Measurements from ENCODE around the gene FAM187B. TPM values are rescaled to one million over a fixed set of nuclear protein-coding genes. Genes with fewer than 3 reads are reported as not detected.

FAM187B gene
- total and polyA plus RNA-seq, 2 of the 8 experiments (the other 6 are each of a cell fraction or from before 2014, with no cell fraction given): not detected

DNA sequence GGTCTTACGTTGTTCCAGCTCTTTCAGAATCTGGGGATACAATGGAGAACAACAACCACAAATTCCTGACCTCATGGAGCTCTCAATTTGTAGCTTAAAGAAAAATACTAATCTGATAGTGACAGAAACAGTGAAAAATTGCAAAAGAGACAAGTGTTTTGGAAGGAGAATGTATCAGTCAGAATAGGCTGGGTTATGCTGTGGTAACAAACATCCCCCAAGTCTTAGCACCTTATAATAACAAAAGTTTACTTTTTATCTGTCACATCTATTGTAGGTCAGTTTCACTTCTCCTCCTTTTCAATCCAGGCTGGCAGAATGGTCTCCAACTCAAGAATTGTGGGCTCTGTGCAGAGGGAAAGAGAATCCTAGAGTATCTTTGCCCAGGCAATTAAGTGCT, 9.5 kb downstream of the FAM187B start:
- Histone ChIP-seq H3K4me2 (ENCODE audit: insufficient read depth in 1 of 2, low read depth in 2 of 2, low read length in 2 of 2) (no peak overlapping the region), H2BK12ac (ENCODE audit: low read depth, low read length) (no peak overlapping the region), H3K18ac (ENCODE audit: extremely low read depth, low read length) (no peak overlapping the region), H2BK5ac (ENCODE audit: low read depth, low read length) (no peak overlapping the region), H4K5ac (ENCODE audit: insufficient read length, low read depth, low read length) (no peak overlapping the region), H3K27ac (ENCODE audit: low read depth, low read length) (no peak overlapping the region), H3K56ac (replicated peaks; ENCODE audit: insufficient read length, low read depth, low read length) (no peak overlapping the region), H2AFZ (ENCODE audit: low read length) (no peak overlapping the region), H4K8ac (ENCODE audit: extremely low read depth, insufficient read depth, low read length) (no peak overlapping the region), H4K20me1 (replicated peaks in 1 of 2; ENCODE audit: control insufficient read depth in 1 of 2, insufficient read depth in 2 of 2, low read length in 2 of 2) (no peaks in the 10 kb centered on the region), H2AK5ac (ENCODE audit: low read depth, low read length) (peak overlapping the region; percentile 19; the same call in 1 of the 2 replicates), H3K9me3 (ENCODE audit: insufficient read depth in 2 of 2, low read depth in 1 of 2, low read length in 1 of 2) (peaks cover 4 to 14% of the 10 kb centered on the region in 2 experiments), H3K23ac (ENCODE audit: insufficient read length) (no peak overlapping the region), H3K27me3 (replicated peaks in 1 of 4; ENCODE audit: control insufficient read depth in 3 of 4, extremely low read depth in 1 of 4, insufficient read depth in 3 of 4, low read length in 3 of 4) (no peaks in the 10 kb centered on the region), H3K14ac (ENCODE audit: insufficient read length) (no peak overlapping the region), H3K23me2 (ENCODE audit: low read depth, low read length) (no peaks in the 10 kb centered on the region), H2BK20ac (ENCODE audit: low read length) (peak overlapping the region; percentile 61; the same call in 1 of the 2 replicates), H3K36me3 (ENCODE audit: control insufficient read depth in 2 of 4, insufficient read depth in 4 of 4, low read length in 3 of 4) (no peaks in the 10 kb centered on the region), H3K9ac (replicated peaks in 1 of 4; ENCODE audit: extremely low read depth in 1 of 4, low read depth in 3 of 4, low read length in 3 of 4) (no peak overlapping the region), H3K4ac (replicated peaks; ENCODE audit: insufficient read length, low read depth, low read length) (no peak overlapping the region), H3K79me2 (ENCODE audit: control insufficient read depth in 1 of 2, insufficient read depth in 2 of 2, low read length in 2 of 2) (no peaks in the 10 kb centered on the region), H3K4me1 (replicated peaks in 1 of 4; ENCODE audit: control insufficient read depth in 3 of 4, insufficient read depth in 4 of 4, low read length in 3 of 4) (no peaks in the 10 kb centered on the region), H2BK15ac (ENCODE audit: low read length) (no peak overlapping the region), H3K79me1 (ENCODE audit: low read depth, low read length) (no peaks in the 10 kb centered on the region), H4K91ac (replicated peaks; ENCODE audit: insufficient read length, low read length) (no peak overlapping the region), H3K4me3 (ENCODE audit: extremely low read depth in 1 of 4, insufficient read depth in 2 of 4, low read depth in 3 of 4, low read length in 4 of 4) (no peak overlapping the region), H2BK120ac (replicated peaks; ENCODE audit: low read depth, low read length) (no peak overlapping the region)
- 81% methylated on average over 1 of the region's 1 CpG; no CpG with 5 or more reads in 1 of the 2 experiments for WGBS, 2 experiments (ENCODE audit: extremely low coverage in 1 of 2, insufficient coverage in 1 of 2, insufficient read length in 1 of 2, insufficient replicate concordance in 2 of 2, low coverage in 1 of 2, low lambda C conversion rate in 2 of 2, missing lambda C conversion rate in 1 of 2)
- DNase-seq (ENCODE audit: low read depth in 1 of 2, low spot score in 2 of 2) (no peak), FAIRE-seq (no peak)
- CTCF ChIA-PET (ENCODE audit: partially characterized antibody): interaction anchor here (0.7 to 2.4 kb wide), 5 partner anchors 15 to 76 kb away, joined by 3 to 7 read pairs (median 3); partner anchors contain the start of genes FXYD5 and FXYD7
- POLR2A ChIA-PET (ENCODE audit: partially characterized antibody): interaction anchor here (1.5 kb wide), 1 partner anchor 57 kb away, joined by 5 read pairs; no protein-coding TSS in a partner anchor
- TF ChIP-seq EZH2 (IDR thresholded peaks at IDR 0.05; ENCODE audit: low read depth, low read length, severe bottlenecking) (no peak), KDM1A (IDR thresholded peaks at IDR 0.05; ENCODE audit: borderline replicate concordance, low read length) (peak; percentile 26; the same call in 1 of the 2 replicates), RXRA (IDR thresholded peaks at IDR 0.05; ENCODE audit: insufficient read depth, low read depth, low read length) (no peak), BCL11A (IDR thresholded peaks at IDR 0.05; ENCODE audit: low read depth in 2 of 2, low read length in 2 of 2) (no peak), KDM5A (IDR thresholded peaks at IDR 0.05; ENCODE audit: low read length) (no peak), SIN3A (conservative IDR thresholded peaks at IDR 0.05 in 1 of 2, IDR thresholded peaks at IDR 0.05 in 1 of 2; ENCODE audit: low read depth in 1 of 2, low read length in 2 of 2) (no peak)
- TF ChIP-seq, protein P1, sequence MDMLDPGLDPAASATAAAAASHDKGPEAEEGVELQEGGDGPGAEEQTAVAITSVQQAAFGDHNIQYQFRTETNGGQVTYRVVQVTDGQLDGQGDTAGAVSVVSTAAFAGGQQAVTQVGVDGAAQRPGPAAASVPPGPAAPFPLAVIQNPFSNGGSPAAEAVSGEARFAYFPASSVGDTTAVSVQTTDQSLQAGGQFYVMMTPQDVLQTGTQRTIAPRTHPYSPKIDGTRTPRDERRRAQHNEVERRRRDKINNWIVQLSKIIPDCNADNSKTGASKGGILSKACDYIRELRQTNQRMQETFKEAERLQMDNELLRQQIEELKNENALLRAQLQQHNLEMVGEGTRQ (IDR thresholded peaks at IDR 0.05; ENCODE audit: low read length): no peak
